Stimulated activated memory B cell treated with anti-CD40 and anti-IgM and Interleukin-4, amounts not matched to agents 10 μg/mL and 1 μg/mL and 100 μg/mL, for 72 hours (primary cell): ENCODE measurements around the gene FTH1.

Experiments
- ATAC-seq: fragments of 150-1000 bp; cut with Tn5 transposase; 2 replicates; pipeline ENCODE4 v1.10.0; 2021
- H3K27ac Mint-ChIP-seq: one replicate; pipeline ENCODE4 v1.8.0; 2022; ENCODE audit warnings: mild to moderate bottlenecking, mixed read lengths
- H3K27me3 Mint-ChIP-seq: one replicate; pipeline ENCODE4 v1.8.0; 2022; ENCODE audit warnings: mixed read lengths
- H3K36me3 Mint-ChIP-seq: one replicate; pipeline ENCODE4 v1.8.0; 2022; ENCODE audit warnings: mixed read lengths
- H3K4me1 Mint-ChIP-seq: one replicate; pipeline ENCODE4 v1.8.0; 2022; ENCODE audit warnings: mixed read lengths
- H3K4me3 Mint-ChIP-seq: one replicate; pipeline ENCODE4 v1.8.0; 2022; ENCODE audit warnings: mild to moderate bottlenecking, moderate library complexity, mixed read lengths
- H3K9me3 Mint-ChIP-seq: one replicate; pipeline ENCODE4 v1.8.0; 2022; ENCODE audit warnings: mixed read lengths

Gene FTH1

GRCh38 chr11:61949169-61950034 is 18.0 kb downstream of the FTH1 start:
- no peak overlapping the region for H3K27ac Mint-ChIP-seq
- H3K36me3 Mint-ChIP-seq = no peaks in the 10 kb centered on the region
- peaks cover 14% of the 10 kb centered on the region for H3K4me1 Mint-ChIP-seq
- H3K27me3 Mint-ChIP-seq = peaks cover 9% of the 10 kb centered on the region
- ATAC-seq = no peak
- H3K9me3 Mint-ChIP-seq = no peaks in the 10 kb centered on the region
- H3K4me3 Mint-ChIP-seq = no peak overlapping the region

GRCh38 chr11:61948505-61948904 is 18.9 kb downstream of the FTH1 start:
- ATAC-seq = no peak
- H3K36me3 Mint-ChIP-seq = no peaks in the 10 kb centered on the region
- H3K27me3 Mint-ChIP-seq = peaks cover 9% of the 10 kb centered on the region
- H3K4me3 Mint-ChIP-seq = no peak overlapping the region
- H3K9me3 Mint-ChIP-seq = no peaks in the 10 kb centered on the region
- H3K27ac Mint-ChIP-seq = no peak overlapping the region
- H3K4me1 Mint-ChIP-seq = peaks cover 14% of the 10 kb centered on the region

- Mint-ChIP-seq H3K27ac (no peak overlapping the region), H3K4me3 (no peak overlapping the region), H3K36me3 (no peaks in the 10 kb centered on the region), H3K4me1 (peaks cover 14% of the 10 kb centered on the region), H3K9me3 (no peaks in the 10 kb centered on the region), H3K27me3 (peaks cover 9% of the 10 kb centered on the region)
- peak; percentile 74 for ATAC-seq
Observed at GRCh38 chr11:61947486-61948210, 19.8 kb downstream of the FTH1 start.

GRCh38 chr11:61946894-61947293 is 20.5 kb downstream of the FTH1 start:
- ATAC-seq = no peak
- H3K27ac Mint-ChIP-seq = no peak overlapping the region
- H3K36me3 Mint-ChIP-seq = no peaks in the 10 kb centered on the region
- H3K4me1 Mint-ChIP-seq = peaks cover 14% of the 10 kb centered on the region
- no peaks in the 10 kb centered on the region for H3K9me3 Mint-ChIP-seq
- peaks cover 6% of the 10 kb centered on the region for H3K27me3 Mint-ChIP-seq
- H3K4me3 Mint-ChIP-seq = no peak overlapping the region

GRCh38 chr11:61945191-61945590 is 22.2 kb downstream of the FTH1 start:
- Mint-ChIP-seq H3K9me3 (no peaks in the 10 kb centered on the region), H3K4me1 (peaks cover 14% of the 10 kb centered on the region), H3K36me3 (no peaks in the 10 kb centered on the region), H3K4me3 (no peak overlapping the region), H3K27ac (no peak overlapping the region), H3K27me3 (no peaks in the 10 kb centered on the region)
- no peak for ATAC-seq

- no peak overlapping the region for H3K27ac Mint-ChIP-seq
- no peak for ATAC-seq
- no peak overlapping the region for H3K4me3 Mint-ChIP-seq
- H3K27me3 Mint-ChIP-seq = peaks cover 27% of the 10 kb centered on the region
- no peaks in the 10 kb centered on the region for H3K4me1 Mint-ChIP-seq
- H3K9me3 Mint-ChIP-seq = peaks cover 13% of the 10 kb centered on the region
- no peaks in the 10 kb centered on the region for H3K36me3 Mint-ChIP-seq
Observed at GRCh38 chr11:61940466-61940865, 27.0 kb downstream of the FTH1 start.

GRCh38 chr11:61935861-61936260 is 31.6 kb downstream of the FTH1 start:
- no peak for ATAC-seq
- H3K27me3 Mint-ChIP-seq = peaks cover 53% of the 10 kb centered on the region
- H3K36me3 Mint-ChIP-seq = peaks cover 6% of the 10 kb centered on the region
- no peak overlapping the region for H3K27ac Mint-ChIP-seq
- H3K4me3 Mint-ChIP-seq = no peak overlapping the region
- no peaks in the 10 kb centered on the region for H3K4me1 Mint-ChIP-seq
- H3K9me3 Mint-ChIP-seq = peaks cover 19% of the 10 kb centered on the region

- no peak overlapping the region for H3K4me3 Mint-ChIP-seq
- no peak overlapping the region for H3K27ac Mint-ChIP-seq
- H3K9me3 Mint-ChIP-seq = peaks cover 8% of the 10 kb centered on the region
- no peak for ATAC-seq
- peaks cover 30% of the 10 kb centered on the region for H3K27me3 Mint-ChIP-seq
- H3K36me3 Mint-ChIP-seq = peaks cover 6% of the 10 kb centered on the region
- H3K4me1 Mint-ChIP-seq = no peaks in the 10 kb centered on the region
Observed at GRCh38 chr11:61930933-61931332, 36.5 kb downstream of the FTH1 start.

- peaks cover 21% of the 10 kb centered on the region for H3K27me3 Mint-ChIP-seq
- H3K4me1 Mint-ChIP-seq = no peaks in the 10 kb centered on the region
- H3K9me3 Mint-ChIP-seq = peaks cover 6% of the 10 kb centered on the region
- no peak overlapping the region for H3K4me3 Mint-ChIP-seq
- peaks cover 6% of the 10 kb centered on the region for H3K36me3 Mint-ChIP-seq
- H3K27ac Mint-ChIP-seq = no peak overlapping the region
- ATAC-seq = no peak
Observed at GRCh38 chr11:61928606-61929005, 38.8 kb downstream of the FTH1 start.

GRCh38 chr11:61927501-61927900 is 39.9 kb downstream of the FTH1 start:
- no peak overlapping the region for H3K4me3 Mint-ChIP-seq
- H3K36me3 Mint-ChIP-seq = no peaks in the 10 kb centered on the region
- peaks cover 5% of the 10 kb centered on the region for H3K4me1 Mint-ChIP-seq
- no peaks in the 10 kb centered on the region for H3K9me3 Mint-ChIP-seq
- H3K27ac Mint-ChIP-seq = no peak overlapping the region
- H3K27me3 Mint-ChIP-seq = peaks cover 11% of the 10 kb centered on the region
- ATAC-seq = no peak

- Mint-ChIP-seq H3K36me3 (no peaks in the 10 kb centered on the region), H3K4me1 (peaks cover 6% of the 10 kb centered on the region), H3K27ac (no peak overlapping the region)
Observed at GRCh38 chr11:61926235-61926634, 41.2 kb downstream of the FTH1 start.

GRCh38 chr11:61925736-61926135 is 41.7 kb downstream of the FTH1 start:
- Mint-ChIP-seq H3K27me3 (peaks cover 9% of the 10 kb centered on the region), H3K9me3 (no peaks in the 10 kb centered on the region), H3K4me3 (no peak overlapping the region), H3K27ac (no peak overlapping the region), H3K36me3 (no peaks in the 10 kb centered on the region), H3K4me1 (peaks cover 6% of the 10 kb centered on the region)
- no peak for ATAC-seq

More at GRCh38 chr11:61926235-61926634, 41.2 kb downstream of the FTH1 start:
- ATAC-seq = no peak
- Mint-ChIP-seq H3K4me3 (no peak overlapping the region), H3K27me3 (peaks cover 8% of the 10 kb centered on the region), H3K9me3 (no peaks in the 10 kb centered on the region)

- ATAC-seq = no peak
- Mint-ChIP-seq H3K27ac (no peak overlapping the region), H3K4me1 (peaks cover 6% of the 10 kb centered on the region), H3K27me3 (peaks cover 25% of the 10 kb centered on the region), H3K9me3 (no peaks in the 10 kb centered on the region), H3K36me3 (no peaks in the 10 kb centered on the region), H3K4me3 (no peak overlapping the region)
Observed at GRCh38 chr11:61924064-61924455, 43.4 kb downstream of the FTH1 start.

- Mint-ChIP-seq H3K4me3 (no peak overlapping the region), H3K27me3 (peaks cover 32% of the 10 kb centered on the region), H3K36me3 (no peaks in the 10 kb centered on the region), H3K9me3 (no peaks in the 10 kb centered on the region), H3K27ac (no peak overlapping the region), H3K4me1 (peaks cover 8% of the 10 kb centered on the region)
- ATAC-seq = no peak
Observed at GRCh38 chr11:61923166-61924063, 44.0 kb downstream of the FTH1 start.

- no peak overlapping the region for H3K27ac Mint-ChIP-seq
- H3K36me3 Mint-ChIP-seq = no peaks in the 10 kb centered on the region
- peaks cover 40% of the 10 kb centered on the region for H3K27me3 Mint-ChIP-seq
- H3K9me3 Mint-ChIP-seq = no peaks in the 10 kb centered on the region
- ATAC-seq = no peak
- peaks cover 17% of the 10 kb centered on the region for H3K4me1 Mint-ChIP-seq
- H3K4me3 Mint-ChIP-seq = no peak overlapping the region
Observed at GRCh38 chr11:61922539-61922938, 44.9 kb downstream of the FTH1 start.
